OCI-LY3 (cell line): ENCODE measurements around the gene CD200.

Experiments used
- CTCF ChIP-seq: fragments of 200-600, 300-600 bp; sonication (generic); IDR thresholded peaks from 2 replicates; pipeline ENCODE4 v1.5.1; 2014; ENCODE audit warnings: antibody characterized with exemption, low read length, low read depth
- EZH2phosphoT487 ChIP-seq: fragments of 200-600 bp; shearing (Covaris generic); IDR thresholded peaks from 2 replicates; pipeline ENCODE4 v1.6.1; 2018; ENCODE audit warnings: antibody characterized with exemption, mixed run types, low read depth

DNA sequence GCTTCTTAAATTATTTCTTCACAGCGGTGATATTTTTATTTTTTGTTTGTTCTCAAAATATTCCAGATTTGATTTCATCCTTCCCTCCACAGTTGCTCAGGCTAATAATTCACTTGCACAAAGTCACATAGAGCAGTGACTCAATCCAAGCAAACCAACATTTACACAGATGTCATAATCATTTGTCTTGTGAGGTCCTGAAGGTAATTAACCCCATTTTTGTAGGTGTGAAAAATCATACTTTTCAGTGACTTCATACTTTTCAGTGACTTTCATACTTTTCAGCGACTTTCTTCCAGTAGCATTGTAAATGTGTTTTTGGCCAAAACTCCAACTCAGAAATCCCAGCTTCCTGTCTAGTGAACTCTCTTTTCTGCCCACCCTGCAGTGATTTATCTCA lies 32.1 kb downstream of the CD200 start:
- no peak for TF ChIP-seq EZH2phosphoT487
- TF ChIP-seq CTCF: no peak
